Measurements from ENCODE around the gene MRPS24.

DNA sequence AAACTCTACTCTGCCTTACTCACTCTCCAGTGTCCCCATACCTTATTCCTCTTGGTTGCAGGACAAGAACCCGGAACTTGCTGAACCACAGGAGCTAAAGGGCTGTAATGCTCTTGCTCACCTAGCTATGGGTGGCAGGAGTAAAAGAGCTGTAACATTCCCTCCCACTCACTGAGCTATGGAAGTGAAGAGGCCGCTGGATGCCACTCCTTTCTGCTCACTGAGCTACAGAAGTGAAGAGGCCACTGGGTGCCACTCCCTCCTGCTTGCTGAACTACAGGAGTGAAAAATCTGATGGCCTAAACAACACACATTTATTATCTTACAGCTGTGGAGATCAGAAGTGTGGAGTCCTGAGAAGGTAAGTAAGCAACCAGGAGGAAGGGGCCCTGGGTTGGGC, 17.5 kb downstream of the MRPS24 start:
- TF ChIP-seq, protein P1, sequence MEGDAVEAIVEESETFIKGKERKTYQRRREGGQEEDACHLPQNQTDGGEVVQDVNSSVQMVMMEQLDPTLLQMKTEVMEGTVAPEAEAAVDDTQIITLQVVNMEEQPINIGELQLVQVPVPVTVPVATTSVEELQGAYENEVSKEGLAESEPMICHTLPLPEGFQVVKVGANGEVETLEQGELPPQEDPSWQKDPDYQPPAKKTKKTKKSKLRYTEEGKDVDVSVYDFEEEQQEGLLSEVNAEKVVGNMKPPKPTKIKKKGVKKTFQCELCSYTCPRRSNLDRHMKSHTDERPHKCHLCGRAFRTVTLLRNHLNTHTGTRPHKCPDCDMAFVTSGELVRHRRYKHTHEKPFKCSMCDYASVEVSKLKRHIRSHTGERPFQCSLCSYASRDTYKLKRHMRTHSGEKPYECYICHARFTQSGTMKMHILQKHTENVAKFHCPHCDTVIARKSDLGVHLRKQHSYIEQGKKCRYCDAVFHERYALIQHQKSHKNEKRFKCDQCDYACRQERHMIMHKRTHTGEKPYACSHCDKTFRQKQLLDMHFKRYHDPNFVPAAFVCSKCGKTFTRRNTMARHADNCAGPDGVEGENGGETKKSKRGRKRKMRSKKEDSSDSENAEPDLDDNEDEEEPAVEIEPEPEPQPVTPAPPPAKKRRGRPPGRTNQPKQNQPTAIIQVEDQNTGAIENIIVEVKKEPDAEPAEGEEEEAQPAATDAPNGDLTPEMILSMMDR (IDR thresholded peaks at IDR 0.05) = no peak
- TF ChIP-seq POLR2A (IDR thresholded peaks at IDR 0.05) = no peak
- TF ChIP-seq EP300 (IDR thresholded peaks at IDR 0.05) = no peak

Data from ovary (tissue), 3 donors.